Inferior parietal cortex (tissue), 1 donor: ENCODE results near the gene NEDD4L.

Experiments used
- DNase-seq: peaks from one replicate; pipeline ENCODE4 v3.0.0-alpha.2; 2016; ENCODE audit errors: extremely low spot score

The NEDD4L gene

DNA sequence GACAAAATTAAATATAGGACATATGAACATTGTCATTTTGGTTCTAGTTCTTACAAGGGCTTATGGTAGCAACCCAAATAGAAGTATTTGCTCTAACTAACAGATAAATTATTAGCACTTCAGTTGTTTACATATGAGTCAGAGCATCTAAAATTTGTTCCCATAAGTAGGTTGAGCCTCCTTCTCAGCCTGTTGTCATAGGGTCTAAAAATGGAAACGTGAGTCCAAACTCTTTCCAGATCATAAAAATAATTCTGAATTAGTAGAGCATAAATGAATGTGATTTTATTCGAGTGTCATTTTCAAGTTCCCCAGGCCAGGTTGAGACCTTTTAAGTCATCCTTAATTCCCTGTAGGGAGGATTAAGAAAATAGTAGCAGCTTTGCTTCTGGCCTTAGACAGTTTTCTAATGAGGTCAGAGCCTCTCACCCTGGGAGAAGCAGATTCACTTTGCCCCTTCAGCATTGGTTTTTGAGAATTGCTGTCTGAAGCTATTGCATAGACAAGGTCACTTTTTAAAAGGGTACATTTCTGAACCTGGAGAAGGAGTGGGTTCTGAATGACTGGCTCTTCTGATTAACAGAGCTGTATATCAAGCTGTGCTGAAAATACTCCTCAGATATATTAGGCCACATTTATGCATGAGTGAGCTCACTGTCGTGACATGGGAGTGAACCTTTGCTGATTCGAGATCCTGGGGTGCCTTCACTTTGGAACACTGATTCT lies 164.3 kb downstream of the NEDD4L start:
- no peak for DNase-seq

DNA sequence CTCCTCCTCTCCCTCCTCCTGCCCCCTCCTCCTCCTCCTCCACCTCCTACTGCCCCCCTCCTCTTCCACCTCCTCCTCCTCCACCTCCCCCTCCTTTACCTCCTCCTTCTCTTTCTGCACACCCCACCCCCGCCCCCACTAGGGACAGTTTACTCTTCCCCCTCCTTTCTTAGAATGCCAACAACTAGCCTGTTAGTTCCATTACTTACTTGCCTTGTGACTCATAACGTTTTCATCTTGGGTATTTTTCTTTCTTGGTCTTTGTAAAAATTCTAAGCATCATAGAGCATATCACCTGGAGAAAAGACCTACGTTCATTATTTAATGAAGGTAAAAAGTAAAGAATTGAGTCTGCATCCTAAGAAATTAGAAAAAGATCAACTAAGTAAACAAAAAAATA lies 165.3 kb downstream of the NEDD4L start:
- DNase-seq: no peak

DNA sequence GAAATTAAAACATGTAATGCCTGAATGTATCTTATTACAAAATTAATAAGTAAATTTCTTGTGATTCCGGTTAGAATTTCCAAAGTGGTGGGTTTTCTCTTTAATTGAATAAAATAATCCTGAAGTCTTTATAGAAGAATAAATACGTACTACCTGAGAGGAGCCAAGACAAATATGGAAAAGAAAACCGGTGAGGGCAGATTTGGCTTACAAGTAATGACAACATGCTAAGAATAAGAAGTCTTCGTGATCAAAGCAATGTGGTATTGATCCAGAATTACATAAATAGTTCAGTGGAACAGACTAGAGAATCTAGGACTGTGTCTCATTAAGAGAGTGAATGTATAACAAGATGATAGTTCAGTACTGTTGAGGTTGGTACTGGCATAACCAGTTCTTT lies 167.5 kb downstream of the NEDD4L start:
- DNase-seq: no peak

DNA sequence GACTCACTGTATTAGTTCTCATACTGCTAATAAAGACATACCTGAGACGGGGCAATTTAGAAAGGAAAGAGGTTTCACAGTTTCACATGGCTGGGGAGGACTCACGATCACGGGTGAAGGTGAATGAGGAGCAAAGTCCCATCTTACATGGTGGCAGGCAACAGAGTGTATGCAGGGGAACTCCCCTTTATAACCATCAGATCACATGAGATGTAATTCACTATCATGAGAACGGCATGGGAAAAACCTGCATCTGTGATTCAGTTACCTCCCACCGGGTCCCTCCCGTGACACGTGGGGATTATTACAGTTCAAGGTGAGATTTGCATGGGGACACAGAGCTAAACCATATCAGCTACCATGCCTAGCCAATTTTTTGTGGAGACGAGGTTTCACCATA lies 168.2 kb downstream of the NEDD4L start:
- DNase-seq: no peak

DNA sequence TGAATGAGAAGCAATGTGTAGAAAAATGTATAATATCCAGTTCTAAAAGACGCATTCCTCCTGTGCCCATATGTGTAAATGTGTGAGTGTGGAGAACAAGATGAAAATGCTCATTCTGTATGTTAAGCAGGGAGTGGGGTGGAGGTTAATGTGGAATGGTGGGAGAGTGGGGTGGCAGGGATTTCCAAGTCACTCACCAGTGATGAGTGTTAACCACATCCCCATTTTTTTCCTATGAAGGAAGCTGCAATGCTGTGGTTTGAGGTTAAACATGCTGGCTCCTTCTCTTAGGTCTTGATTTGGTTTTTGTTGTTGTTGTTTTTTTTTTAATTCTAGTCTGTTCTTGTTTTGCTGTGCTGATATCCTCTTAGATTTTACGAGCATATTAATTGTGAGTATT lies 169.4 kb downstream of the NEDD4L start:
- DNase-seq: no peak

DNA sequence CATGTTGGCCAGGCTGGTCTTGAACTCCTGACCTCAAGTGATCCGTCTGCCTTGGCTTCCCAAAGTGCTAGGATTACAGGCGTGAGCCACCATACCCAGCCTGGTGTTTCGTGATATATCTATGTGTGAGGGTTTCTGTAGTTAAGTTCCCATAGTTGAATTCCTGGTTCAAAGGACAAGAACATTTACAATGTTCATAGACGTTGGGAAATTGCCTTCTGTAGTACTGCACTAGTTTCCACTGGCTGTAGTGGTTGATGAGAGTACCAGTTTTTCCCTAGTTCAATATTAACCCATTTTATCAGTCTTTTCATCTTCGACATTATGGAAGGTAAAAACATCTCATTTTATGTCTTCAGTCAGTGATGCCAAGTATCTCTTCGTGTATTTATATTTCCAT lies 171.0 kb downstream of the NEDD4L start:
- no peak for DNase-seq

DNA sequence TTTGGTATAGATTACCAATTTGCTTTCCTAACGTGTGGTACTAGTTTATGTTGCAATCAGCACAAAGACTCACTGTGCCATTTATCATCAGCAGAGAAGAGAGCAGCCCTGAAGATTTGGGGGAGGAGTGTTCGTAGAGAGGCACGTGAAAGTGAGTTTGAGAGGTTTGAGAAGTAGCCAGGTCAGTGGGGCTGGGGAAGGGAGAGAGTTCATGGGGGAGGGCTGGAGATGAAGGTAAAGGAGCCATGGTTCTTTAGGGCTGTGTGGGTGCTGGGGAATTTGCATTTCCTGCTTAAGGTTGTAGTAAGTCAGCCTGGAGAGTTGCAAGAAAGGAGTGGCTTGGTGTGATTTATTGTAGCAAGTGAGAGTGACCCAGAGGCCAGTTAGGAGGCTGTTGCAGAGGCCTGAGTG lies 172.1 kb downstream of the NEDD4L start:
- no peak for DNase-seq

DNA sequence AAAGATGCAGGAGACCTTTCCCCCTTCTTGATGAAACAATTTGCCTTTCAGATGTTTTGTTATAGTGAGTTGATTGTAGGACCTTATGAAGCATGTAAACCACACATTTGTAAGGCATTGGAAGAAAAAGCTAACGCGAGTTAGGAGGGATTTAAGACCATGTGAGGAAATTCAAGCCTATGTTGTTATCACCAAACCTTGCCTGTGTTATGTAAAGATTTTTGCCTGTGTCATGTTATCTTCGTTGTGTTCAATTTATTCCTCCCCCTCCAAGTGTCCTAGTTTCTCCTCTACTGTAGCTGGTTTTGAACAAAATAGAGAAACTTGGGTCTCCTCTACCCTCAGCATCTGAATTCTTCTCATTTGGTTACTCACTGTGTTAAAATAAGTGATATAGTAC lies 173.0 kb downstream of the NEDD4L start:
- DNase-seq: no peak

DNA sequence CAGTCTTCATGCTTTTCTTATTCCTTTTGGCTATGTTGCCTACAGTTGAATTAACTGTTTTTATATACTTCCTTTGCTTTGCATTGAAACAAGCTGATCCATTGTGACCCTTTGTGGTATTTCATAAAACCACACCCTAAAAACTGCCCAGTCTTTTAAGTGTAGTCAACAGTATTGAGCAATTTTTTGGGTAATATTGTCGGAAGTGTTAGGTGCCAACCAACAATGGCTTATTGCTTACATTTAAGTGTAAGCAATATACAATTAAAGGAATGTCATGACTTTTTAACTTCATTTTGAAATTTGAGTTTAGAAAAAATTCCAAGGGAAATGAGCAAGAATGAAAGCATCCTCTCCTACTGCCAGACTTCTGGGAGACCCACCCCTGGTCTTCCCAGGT lies 174.1 kb downstream of the NEDD4L start:
- DNase-seq: no peak

DNA sequence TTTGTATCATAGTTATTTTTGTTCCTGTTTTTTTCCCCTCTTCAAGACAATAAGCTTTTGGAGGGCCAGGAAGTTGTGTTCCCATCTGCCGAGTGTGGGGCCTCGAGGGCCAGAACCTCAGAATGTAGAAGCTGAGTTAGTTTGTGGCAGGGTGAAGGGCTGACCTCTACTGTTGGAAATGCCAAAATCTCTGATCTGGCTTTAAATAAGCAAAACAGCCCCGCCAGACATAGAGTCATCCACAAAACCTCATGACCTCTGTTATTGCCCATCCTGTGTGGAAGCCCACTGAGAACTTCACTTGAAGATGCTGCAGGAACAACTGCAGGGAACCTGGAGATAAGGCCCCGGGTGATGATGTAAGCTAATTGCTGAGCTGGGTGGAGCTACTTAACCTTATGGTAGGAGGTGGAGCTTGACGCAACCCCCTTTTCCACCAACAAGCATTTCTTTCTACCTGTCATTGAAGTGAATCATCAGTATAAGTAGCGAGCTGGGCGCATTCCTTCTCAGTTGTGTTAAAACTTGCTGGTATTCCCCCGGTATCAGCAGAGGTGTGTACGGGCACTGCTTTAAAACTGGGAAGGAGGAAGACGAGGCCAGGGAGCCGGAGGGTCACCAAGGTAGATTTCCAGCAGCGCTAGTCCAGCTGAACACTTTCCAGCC lies 177.2 kb downstream of the NEDD4L start:
- no peak for DNase-seq

DNA sequence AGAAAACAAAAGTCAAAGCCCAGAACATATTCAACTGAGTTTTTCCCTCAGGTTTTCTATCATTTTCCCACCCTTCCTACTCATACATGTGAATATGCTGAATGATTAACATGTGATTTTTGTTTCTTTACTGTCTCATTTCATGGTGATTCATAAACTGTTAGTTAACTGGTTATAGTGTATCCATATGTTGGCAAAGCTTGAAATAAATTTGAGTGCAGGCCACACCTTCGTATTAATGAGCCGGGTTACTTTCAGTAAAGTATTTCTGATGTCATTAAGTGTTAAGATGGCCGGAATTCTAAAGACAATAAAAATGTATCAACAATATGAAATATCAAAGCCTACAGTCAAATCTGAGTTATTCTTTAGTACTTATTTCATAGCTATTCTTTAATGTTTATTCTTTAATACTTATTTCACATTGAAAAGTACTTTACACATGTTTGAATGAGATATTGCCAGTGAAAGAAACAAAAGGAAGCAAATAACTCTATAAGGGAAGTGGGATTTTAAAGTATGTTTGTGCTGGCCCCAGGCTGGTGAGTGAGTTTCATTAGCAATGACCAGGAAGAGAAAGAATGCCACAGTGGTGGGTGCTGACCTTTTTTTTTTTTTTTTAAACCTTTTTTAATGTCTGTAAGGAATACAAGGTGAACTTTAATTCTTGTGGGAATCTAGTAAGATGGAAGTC lies 178.6 kb downstream of the NEDD4L start:
- no peak for DNase-seq

DNA sequence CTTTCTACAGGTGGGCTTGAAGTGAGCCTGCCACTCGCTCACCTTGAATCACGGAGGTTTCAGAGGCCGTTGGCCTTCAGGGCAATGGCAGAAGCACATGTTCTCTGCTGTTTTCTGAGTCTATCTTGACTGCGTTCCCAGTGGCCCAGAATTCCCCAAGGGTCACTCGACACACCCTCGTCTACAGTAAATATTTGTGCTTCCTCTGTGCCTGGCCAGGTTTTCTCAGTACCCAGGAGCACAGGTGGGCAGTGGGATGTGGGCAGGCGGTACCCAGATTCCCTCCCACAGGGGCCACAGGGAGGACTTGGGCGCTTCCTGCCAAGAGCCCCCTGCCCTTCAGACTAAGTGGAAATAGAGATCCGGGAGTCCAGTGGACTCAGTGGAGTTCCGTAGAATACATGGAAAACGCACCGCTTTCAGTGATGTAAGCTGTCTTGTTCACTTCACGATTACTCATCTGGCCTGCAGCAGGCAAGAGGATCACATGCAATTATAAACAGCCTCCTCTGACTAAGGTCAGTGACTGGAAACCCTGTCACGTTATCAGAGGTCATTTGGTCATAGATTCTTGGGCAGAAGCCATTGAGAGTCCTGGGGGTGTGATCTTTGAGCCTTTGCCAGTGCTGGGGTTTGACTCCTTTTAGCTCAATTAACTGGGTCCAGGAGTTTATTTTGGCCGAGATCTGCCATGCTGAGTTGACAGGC lies 179.8 kb downstream of the NEDD4L start:
- DNase-seq: no peak

DNA sequence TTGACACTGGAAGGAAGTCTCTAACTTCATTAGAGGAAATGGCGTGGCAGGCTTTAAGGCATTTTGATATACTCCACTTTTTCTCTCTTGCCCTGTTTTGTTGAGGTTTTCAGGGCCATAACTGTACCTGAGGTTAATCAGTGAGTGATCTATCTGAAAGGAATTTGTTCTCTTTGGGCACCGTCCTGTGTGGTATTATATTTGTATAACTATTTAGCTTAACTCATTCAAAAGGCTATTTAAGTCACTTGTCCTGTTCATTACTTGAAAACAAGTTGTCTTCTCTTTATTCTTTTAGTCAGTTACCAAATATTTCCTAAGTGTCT lies 180.4 kb downstream of the NEDD4L start:
- no peak for DNase-seq

DNA sequence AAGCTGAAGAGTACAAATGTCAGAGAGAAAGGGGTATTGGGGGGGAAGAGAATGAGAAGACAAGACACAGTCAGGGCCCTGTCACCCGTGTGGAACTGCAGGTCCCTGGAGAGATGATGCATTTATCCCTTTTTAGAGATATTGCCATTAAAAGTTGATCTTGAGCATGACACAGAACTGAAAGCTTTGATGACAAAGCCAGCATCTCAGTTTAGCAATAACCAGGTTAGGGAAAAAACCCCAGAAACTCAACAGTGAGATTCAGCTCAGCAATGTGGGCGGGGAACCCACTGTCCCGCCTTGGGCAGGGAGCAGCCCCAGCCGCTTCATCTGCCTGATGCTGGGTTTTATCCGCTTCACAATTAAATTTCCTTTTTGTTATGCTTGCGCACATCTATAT lies 181.1 kb downstream of the NEDD4L start:
- no peak for DNase-seq

DNA sequence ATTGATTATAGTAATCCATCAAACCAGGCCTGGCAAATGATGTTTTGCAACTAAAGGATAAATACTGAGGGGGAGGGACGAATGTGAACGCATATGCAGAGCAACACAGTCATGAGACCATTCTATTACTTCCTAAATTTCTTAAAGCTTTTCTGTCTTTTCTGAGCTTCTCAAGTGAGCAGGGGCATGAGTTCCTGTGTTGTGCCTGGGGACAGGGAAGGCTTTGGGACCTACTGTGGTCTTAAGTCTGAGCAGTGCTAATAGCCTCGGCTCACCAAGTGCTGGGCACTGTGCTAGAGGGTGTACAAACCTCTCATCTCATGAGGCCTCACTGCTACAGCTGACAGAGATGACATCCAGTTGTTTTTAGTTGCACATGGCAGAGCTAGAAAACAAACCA lies 182.4 kb downstream of the NEDD4L start:
- DNase-seq: no peak

DNA sequence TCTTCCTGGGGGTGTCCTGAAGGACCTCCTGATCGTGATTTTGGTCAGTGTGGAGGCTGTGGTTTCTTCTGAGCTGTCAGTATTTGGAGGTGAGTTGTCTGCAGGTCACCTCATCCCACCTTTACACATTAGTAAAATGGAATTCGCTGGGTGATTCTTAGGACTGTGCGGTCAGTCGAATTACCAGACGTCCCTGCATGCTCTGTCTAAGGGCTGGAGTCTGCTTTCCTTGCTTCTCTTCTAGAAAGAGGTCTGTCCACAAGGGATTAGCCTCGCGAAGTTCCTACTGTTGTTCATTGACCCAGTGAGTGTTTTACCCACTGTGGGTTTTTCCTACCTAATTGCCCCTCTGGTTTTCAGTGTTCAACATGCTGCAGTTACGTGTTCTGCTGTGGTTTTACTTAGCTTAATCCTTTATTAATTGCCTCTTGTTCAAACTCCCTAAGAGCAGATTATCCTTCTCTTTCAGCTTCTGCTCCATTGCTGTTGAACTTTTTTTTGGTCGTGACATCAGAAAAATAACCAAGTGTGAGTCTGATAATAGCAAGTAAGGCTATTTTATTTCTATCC lies 183.4 kb downstream of the NEDD4L start:
- DNase-seq: no peak

DNA sequence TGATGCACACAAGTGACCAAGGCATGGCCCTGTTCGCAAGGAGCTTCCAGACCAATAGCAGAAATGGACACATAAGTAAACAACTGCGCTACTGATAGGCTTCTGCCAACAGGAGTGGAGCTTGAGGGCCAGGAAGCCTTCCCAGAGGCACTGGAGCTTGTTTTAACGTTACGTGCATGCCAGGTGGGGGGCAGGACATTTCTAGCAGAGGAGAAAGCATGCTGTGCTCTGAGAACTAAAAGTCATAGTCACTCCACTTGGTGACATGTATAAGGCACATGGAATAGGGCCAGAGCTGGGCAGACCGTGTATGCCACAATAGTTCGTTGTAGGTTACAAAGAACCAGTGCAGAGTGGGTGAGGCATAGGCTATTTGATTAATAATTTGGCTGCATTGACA lies 184.2 kb downstream of the NEDD4L start:
- DNase-seq: no peak

DNA sequence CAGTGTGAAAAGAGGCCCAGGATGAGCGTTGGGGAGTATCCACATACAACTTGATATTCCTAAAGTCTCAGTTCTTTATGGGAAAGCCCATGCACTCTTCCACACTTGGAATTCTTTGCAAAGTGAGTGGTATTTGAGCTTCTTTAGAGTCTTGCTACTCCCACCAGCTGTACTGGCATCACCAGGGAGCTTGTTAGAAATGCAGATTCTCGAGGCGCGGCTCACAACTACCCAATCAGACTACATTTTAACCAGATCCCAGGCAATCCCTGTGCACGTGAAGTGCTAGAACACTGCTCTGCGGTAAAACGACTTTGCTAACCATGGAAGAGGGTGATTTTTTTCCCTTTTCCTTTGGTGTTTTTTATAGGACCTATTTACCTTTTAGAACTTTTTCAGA lies 184.7 kb downstream of the NEDD4L start:
- no peak for DNase-seq

DNA sequence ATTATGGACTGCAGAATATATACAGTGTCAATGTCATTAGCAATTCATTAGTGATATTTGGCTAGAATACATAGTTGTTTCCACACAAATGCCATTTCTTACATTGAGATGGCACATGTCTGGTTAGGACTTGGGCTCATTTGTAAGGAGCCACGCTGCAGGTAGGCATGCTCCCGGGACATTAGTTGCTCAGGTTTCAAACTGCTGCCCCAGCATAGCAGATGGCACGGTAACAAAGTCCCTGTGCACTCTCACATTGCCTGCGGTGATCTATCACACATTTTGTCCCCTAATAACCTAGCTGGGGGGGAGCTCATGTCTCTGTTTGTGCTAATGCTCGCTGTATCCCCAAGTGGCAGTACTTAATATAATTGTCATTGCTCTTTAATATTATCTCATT lies 185.1 kb downstream of the NEDD4L start:
- no peak for DNase-seq

DNA sequence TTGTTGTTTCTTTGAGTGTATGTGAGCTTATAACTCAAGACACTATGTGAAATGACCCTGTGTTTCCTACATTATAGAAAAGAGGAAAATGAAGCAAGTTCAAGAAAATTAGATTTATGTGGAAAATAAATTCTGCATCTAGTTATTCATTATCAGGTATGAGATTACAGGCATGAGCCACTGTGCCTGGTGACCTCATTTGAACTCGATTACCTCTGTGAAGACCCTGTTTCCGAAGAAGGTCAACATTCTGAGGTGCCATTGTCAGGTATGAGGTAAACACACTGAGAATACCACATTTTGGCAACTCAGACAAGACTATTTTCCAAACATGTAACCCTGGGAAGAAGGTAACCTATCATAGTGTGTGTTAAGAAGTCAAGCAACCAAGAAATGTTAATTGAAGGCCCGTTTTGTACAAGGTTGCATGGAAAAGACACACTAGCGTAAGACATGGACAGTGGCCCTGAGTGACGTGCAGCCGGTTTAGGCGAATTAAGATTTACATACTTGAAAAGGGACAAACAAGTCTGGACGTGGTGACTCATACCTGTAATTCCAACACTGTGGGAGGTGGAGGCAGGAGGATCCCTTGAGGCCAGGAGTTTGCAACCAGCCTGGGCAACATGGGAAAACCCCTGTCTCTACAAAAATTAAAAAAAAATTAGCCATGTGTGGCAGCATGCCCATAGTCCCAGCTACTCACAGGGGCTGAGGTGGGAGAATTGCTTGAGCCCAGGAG lies 186.6 kb downstream of the NEDD4L start:
- no peak for DNase-seq

DNA sequence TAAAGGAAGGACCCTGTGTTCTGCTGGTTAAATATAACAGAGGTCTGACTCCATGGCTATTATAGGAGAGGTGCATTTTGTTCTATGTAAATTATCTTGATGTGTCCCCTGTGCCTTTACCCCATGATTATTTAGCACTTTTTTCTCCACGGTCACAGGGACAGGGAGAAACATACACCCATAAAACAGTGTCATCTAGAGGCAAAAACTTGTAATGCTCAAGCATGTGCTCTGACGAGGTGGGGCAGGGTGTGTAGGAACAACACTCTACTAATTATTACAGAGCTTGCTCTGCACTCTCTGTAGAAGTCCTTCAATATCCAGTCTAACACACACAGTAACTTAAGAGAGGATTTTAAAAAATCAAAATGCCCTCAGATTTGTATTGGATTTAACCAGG lies 187.9 kb downstream of the NEDD4L start:
- no peak for DNase-seq

DNA sequence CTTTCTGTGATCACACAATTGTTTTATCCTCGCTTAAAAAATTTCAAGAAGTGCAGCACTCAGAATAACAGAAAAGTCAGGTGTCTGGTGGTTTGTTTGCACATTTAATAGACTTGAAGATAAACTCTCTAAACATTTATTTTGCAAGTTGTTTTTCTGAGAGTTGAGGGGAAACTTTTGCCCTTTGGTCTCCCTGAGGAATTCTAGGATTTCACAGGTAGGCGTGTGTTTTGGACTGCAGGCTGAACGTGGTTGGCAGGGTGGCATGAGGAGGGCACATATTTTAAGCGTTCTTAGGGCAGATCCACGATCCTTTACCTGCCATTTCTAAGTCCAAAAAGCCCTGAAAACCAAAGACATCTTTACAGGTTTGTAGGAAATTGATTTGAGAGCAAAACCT lies 188.6 kb downstream of the NEDD4L start:
- no peak for DNase-seq
